GM19395 (cell line): ENCODE measurements around the gene PNPLA6.
A peak's percentile ranks its signal among the peaks of the same experiment; 100 is the strongest.

ENCODE experiments used
- ATAC-seq: cut with Tn5 transposase; IDR thresholded peaks from one replicate; pipeline ENCODE4 v1.9.1; 2021; ENCODE audit warnings: mild to moderate bottlenecking, moderate library complexity; ENCODE audit not compliant: unreplicated experiment

The PNPLA6 gene

GRCh38 chr19:7515110-7515644 is 20.3 kb upstream of the PNPLA6 start:
- no peak for ATAC-seq

GRCh38 chr19:7515645-7516151 is 19.8 kb upstream of the PNPLA6 start, which contains the start of gene ZNF358:
Gene ZNF358 (plus strand): TSS chr19:7516103. CDS start chr19:7519243, 3,140 bp downstream.
- no peak for ATAC-seq

DNA sequence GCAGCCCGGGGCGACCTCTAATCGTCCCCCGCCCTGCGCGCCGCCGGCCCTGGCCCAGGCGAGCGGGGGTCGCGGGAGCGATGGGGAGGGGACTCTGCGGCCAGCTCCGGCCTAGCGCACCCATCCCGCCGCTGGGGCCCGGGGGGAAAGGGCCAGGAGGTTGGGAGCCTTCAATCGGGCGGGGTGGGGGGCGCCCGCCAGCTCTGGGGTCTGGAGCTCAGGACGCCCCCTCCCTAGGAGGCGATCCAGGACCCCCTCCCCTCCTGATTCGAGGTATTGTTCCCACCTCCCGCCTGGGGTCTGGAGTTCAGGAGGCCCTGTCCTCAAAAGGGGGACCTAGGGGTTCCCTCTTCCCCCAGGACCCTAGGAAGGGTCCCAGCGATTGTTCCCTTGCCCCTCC is 19.2 kb upstream of the PNPLA6 start:
- no peak for ATAC-seq

- ATAC-seq: no peak
Observed at GRCh38 chr19:7516878-7517277, 18.6 kb upstream of the PNPLA6 start.

DNA sequence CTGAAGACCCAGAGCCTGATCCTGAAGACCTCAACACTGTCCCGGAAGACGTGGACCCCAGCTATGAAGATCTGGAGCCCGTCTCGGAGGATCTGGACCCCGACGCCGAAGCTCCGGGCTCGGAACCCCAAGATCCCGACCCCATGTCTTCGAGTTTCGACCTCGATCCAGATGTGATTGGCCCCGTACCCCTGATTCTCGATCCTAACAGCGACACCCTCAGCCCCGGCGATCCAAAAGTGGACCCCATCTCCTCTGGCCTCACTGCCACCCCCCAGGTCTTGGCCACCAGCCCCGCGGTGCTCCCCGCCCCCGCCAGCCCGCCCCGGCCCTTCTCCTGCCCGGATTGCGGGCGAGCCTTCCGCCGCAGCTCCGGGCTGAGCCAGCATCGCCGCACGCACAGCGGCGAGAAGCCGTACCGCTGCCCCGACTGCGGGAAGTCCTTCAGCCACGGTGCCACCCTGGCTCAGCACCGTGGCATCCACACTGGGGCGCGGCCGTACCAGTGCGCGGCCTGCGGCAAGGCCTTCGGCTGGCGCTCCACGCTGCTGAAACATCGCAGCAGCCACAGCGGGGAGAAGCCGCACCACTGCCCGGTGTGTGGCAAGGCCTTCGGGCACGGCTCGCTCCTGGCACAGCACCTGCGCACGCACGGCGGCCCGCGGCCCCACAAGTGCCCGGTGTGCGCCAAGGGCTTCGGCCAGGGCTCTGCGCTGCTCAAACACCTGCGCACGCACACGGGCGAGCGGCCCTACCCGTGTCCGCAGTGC is 16.0 kb upstream of the PNPLA6 start:
- no peak for ATAC-seq

DNA sequence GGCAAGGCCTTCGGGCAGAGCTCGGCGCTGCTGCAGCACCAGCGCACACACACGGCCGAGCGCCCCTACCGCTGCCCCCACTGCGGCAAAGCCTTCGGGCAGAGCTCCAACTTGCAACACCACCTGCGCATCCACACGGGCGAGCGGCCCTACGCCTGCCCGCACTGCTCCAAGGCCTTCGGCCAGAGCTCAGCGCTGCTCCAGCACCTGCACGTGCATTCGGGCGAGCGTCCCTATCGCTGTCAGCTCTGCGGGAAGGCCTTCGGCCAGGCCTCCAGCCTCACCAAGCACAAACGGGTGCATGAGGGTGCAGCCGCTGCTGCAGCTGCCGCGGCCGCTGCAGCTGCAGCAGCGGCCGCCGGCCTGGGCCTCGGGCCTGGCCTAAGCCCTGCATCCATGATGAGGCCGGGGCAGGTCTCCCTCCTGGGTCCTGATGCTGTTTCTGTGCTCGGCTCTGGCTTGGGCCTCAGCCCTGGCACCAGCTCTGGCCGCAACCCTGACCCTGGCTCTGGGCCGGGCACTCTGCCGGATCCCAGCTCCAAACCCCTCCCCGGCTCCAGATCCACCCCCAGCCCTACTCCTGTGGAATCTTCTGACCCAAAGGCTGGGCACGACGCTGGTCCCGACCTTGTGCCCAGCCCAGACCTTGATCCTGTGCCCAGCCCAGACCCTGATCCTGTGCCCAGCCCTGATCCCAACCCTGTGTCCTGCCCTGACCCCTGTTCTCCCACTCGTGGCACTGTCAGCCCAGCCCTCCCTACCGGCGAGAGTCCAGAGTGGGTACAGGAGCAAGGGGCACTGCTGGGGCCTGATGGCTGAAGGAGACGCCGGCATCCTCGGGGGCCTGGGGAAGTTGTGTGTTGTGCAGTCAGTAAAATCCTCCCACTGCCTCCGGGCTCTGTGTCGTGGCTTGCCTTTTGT is 15.1 kb upstream of the PNPLA6 start:
- ATAC-seq: no peak

GRCh38 chr19:7521551-7522071 is 13.9 kb upstream of the PNPLA6 start:
- ATAC-seq: no peak

GRCh38 chr19:7522072-7522922 is 13.2 kb upstream of the PNPLA6 start, which contains the start of gene MCOLN1:
Gene MCOLN1 (plus strand): TSS chr19:7522624. CDS start chr19:7522751, 127 bp downstream.
- peak; percentile 69 for ATAC-seq

GRCh38 chr19:7522923-7523667 is 12.4 kb upstream of the PNPLA6 start:
- ATAC-seq: no peak

GRCh38 chr19:7524523-7524922 is 11.0 kb upstream of the PNPLA6 start:
- no peak for ATAC-seq

DNA sequence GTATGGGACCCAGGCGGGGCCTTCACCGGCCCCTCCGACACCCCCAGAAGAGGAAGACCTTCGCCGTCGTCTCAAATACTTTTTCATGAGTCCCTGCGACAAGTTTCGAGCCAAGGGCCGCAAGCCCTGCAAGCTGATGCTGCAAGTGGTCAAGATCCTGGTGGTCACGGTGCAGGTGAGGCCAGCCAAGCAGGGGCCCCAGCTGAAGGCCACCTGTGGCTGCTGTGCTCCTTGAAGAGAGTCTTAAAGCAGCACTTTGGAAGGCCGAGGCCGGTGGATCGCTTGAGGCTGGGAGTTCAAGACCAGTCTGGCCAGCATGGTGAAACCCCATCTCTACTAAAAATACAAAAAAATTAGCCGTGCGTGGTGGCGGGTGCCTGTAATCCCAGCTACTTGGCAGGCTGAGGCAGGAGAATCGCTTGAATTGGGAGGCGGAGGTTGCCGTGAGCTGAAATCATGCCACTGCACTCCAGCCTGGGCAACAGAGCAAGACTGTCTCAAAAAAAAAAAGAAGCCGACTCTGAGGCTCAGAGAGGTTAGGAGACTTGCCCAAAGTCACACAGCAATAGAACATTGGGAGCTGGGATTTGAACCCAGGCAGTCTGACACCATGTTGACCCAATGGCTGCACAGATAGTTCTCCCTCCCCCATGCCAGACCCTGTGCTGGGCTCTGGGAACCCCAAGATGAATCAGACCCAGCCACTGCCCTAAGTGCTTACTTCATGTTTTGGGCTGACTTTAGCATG is 10.4 kb upstream of the PNPLA6 start:
- no peak for ATAC-seq

- no peak for ATAC-seq
Observed at GRCh38 chr19:7526059-7526929, 9.2 kb upstream of the PNPLA6 start.

- no peak for ATAC-seq
Observed at GRCh38 chr19:7527516-7528191, 7.9 kb upstream of the PNPLA6 start.

DNA sequence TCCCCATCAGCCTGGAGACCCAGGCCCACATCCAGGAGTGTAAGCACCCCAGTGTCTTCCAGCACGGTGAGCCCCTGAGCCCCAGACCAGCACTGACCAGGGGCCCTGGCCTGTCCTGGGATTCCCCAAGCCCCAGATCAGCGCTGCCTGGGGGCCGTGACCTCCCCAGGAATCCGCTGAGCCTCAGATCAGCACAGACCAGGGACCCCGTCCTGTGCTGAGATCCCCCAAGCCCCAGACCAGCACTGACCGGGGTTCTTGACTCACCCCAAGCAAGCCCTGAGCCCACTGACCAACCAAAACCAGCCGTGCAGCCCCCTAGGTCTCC is 7.4 kb upstream of the PNPLA6 start:
- no peak for ATAC-seq

- ATAC-seq: no peak
Observed at GRCh38 chr19:7528522-7529245, 6.8 kb upstream of the PNPLA6 start.

- no peak for ATAC-seq
Observed at GRCh38 chr19:7529246-7529600, 6.3 kb upstream of the PNPLA6 start.
